SH-SY5Y (cell line): ENCODE measurements around the gene NBAS.

Experiments
- GATA2 ChIP-seq: IDR thresholded peaks from 2 replicates; pipeline ENCODE4 v1.6.1; 2011; ENCODE audit warnings: mild to moderate bottlenecking, low read depth, low read length
- GATA3 ChIP-seq: IDR thresholded peaks from 2 replicates; pipeline ENCODE4 v1.6.1; 2011; ENCODE audit warnings: low read depth, mild to moderate bottlenecking, low read length, moderate library complexity

- no peak for TF ChIP-seq GATA2
- no peak for TF ChIP-seq GATA3
Observed at GRCh38 chr2:15584767-15585469, 23.8 kb upstream of the NBAS start.
